ENCODE measurements around the gene SUCLG1.

Gene SUCLG1

GRCh38 chr2:84460670-84461069 is 1.6 kb upstream of the SUCLG1 start:
- DNase-seq: no peak

- no peak for DNase-seq
These were observed 907 bp upstream of the SUCLG1 start for GRCh38 chr2:84459944-84460429.

- no peak for DNase-seq
These were observed 496 bp downstream of the SUCLG1 start for GRCh38 chr2:84458551-84459017.

GRCh38 chr2:84457686-84458085 is 1.4 kb downstream of the SUCLG1 start:
- DNase-seq: no peak

- no peak for DNase-seq
These were observed 2.9 kb downstream of the SUCLG1 start for GRCh38 chr2:84456156-84456555.

GRCh38 chr2:84454581-84454980 is 4.5 kb downstream of the SUCLG1 start:
- no peak for DNase-seq

- no peak for DNase-seq
These were observed 6.5 kb downstream of the SUCLG1 start for GRCh38 chr2:84452624-84453023.

- no peak for DNase-seq
These were observed 7.5 kb downstream of the SUCLG1 start for GRCh38 chr2:84451579-84451978.

- no peak for DNase-seq
These were observed 8.5 kb downstream of the SUCLG1 start for GRCh38 chr2:84450288-84451227.

- DNase-seq: no peak
These were observed 9.4 kb downstream of the SUCLG1 start for GRCh38 chr2:84449711-84450110.

- DNase-seq: no peak
These were observed 10.0 kb downstream of the SUCLG1 start for GRCh38 chr2:84449055-84449454.

- DNase-seq: no peak
These were observed 15.6 kb downstream of the SUCLG1 start for GRCh38 chr2:84443477-84443876.

- DNase-seq: no peak
These were observed 16.2 kb downstream of the SUCLG1 start for GRCh38 chr2:84442888-84443287.

GRCh38 chr2:84441505-84441904 is 17.6 kb downstream of the SUCLG1 start:
- no peak for DNase-seq

- no peak for DNase-seq
These were observed 18.0 kb downstream of the SUCLG1 start for GRCh38 chr2:84441036-84441435.

GRCh38 chr2:84435345-84436025 is 23.6 kb downstream of the SUCLG1 start:
- DNase-seq: no peak

- no peak for DNase-seq
These were observed 29.8 kb downstream of the SUCLG1 start for GRCh38 chr2:84429328-84429727.

- no peak for DNase-seq
These were observed 31.6 kb downstream of the SUCLG1 start for GRCh38 chr2:84427235-84428138.

- no peak for DNase-seq
These were observed 33.8 kb downstream of the SUCLG1 start for GRCh38 chr2:84425310-84425709.

- DNase-seq: no peak
These were observed 34.9 kb downstream of the SUCLG1 start for GRCh38 chr2:84424152-84424551.

- DNase-seq: no peak
These were observed 37.3 kb downstream of the SUCLG1 start for GRCh38 chr2:84421791-84422190.

- no peak for DNase-seq
These were observed 37.9 kb downstream of the SUCLG1 start for GRCh38 chr2:84421197-84421596.
